ENCODE measurements around the gene INSR. TPM values are rescaled to one million over a fixed set of nuclear protein-coding genes. Genes with fewer than 3 reads are reported as not detected.

INSR gene
- total and polyA plus RNA-seq, 10 of the 15 experiments (the other 5 are each of a cell fraction or from before 2014, with no cell fraction given) = 4.2 to 34.9 (median 13.6) TPM

GRCh38 chr19:7069042-7069903 is 224.9 kb downstream of the INSR start, which contains the start of gene ZNF557 (continued):
- TF ChIP-seq, protein P1, sequence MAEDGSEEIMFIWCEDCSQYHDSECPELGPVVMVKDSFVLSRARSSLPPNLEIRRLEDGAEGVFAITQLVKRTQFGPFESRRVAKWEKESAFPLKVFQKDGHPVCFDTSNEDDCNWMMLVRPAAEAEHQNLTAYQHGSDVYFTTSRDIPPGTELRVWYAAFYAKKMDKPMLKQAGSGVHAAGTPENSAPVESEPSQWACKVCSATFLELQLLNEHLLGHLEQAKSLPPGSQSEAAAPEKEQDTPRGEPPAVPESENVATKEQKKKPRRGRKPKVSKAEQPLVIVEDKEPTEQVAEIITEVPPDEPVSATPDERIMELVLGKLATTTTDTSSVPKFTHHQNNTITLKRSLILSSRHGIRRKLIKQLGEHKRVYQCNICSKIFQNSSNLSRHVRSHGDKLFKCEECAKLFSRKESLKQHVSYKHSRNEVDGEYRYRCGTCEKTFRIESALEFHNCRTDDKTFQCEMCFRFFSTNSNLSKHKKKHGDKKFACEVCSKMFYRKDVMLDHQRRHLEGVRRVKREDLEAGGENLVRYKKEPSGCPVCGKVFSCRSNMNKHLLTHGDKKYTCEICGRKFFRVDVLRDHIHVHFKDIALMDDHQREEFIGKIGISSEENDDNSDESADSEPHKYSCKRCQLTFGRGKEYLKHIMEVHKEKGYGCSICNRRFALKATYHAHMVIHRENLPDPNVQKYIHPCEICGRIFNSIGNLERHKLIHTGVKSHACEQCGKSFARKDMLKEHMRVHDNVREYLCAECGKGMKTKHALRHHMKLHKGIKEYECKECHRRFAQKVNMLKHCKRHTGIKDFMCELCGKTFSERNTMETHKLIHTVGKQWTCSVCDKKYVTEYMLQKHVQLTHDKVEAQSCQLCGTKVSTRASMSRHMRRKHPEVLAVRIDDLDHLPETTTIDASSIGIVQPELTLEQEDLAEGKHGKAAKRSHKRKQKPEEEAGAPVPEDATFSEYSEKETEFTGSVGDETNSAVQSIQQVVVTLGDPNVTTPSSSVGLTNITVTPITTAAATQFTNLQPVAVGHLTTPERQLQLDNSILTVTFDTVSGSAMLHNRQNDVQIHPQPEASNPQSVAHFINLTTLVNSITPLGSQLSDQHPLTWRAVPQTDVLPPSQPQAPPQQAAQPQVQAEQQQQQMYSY (CRISPR knock-in tag; IDR thresholded peaks at IDR 0.05) = no peak
- peak; percentile 84 for TF ChIP-seq CBFB (IDR thresholded peaks at IDR 0.05; ENCODE audit: low read depth)
- TF ChIP-seq POLR2AphosphoS5 (IDR thresholded peaks at IDR 0.05; ENCODE audit: low read length) = peak; percentile 95
- peak; percentile 80 for TF ChIP-seq KLF5 (IDR thresholded peaks at IDR 0.05; ENCODE audit: partially characterized antibody)
- no peak for TF ChIP-seq MTA2 (IDR thresholded peaks at IDR 0.05; ENCODE audit: low read depth)
- peak; percentile 93 for TF ChIP-seq SIN3A (IDR thresholded peaks at IDR 0.05; ENCODE audit: low read depth, low read length)
- TF ChIP-seq SREBF1 (IDR thresholded peaks at IDR 0.05; ENCODE audit: low read length) = peak; percentile 31; the same call in 1 of the 2 replicates
- TF ChIP-seq ZNF24 (IDR thresholded peaks at IDR 0.05) = no peak
- TF ChIP-seq GATAD2B (conservative IDR thresholded peaks at IDR 0.05; ENCODE audit: low read depth) = peak; percentile 87
- no peak for TF ChIP-seq YBX1 (IDR thresholded peaks at IDR 0.05)
- peak; percentile 91 for TF ChIP-seq POLR2A (IDR thresholded peaks at IDR 0.05; ENCODE audit: low read depth, low read length)
- peak; percentile 95 for TF ChIP-seq ZBTB40 (IDR thresholded peaks at IDR 0.05; ENCODE audit: borderline replicate concordance)
- no peak for TF ChIP-seq JUNB (IDR thresholded peaks at IDR 0.05)
- TF ChIP-seq RB1 (IDR thresholded peaks at IDR 0.05; ENCODE audit: borderline replicate concordance) = peak; percentile 74; the same call in 1 of the 2 replicates
- peak; percentile 89 for TF ChIP-seq RELA (IDR thresholded peaks at IDR 0.05; ENCODE audit: borderline replicate concordance, partially characterized antibody)
- peak; percentile 68 for TF ChIP-seq RUNX3 (IDR thresholded peaks at IDR 0.05; ENCODE audit: low read length)
- TF ChIP-seq ZBTB11 (CRISPR knock-in tag; IDR thresholded peaks at IDR 0.05) = no peak
- TF ChIP-seq HDGF (IDR thresholded peaks at IDR 0.05) = peak; percentile 81

All from GM12878 (cell line).